ENCODE results near the gene ING1. TPM values are rescaled to one million over a fixed set of nuclear protein-coding genes. Genes with fewer than 3 reads are reported as not detected.
"Not testable (repeated sequence)": the region's sequence is repeated elsewhere in the genome, so short reads cannot be mapped to it uniquely, and the experiment has no call there.

The ING1 gene
- total and polyA plus RNA-seq, 4 donors: 7.4 to 16.8 (median 10.6) TPM

DNA sequence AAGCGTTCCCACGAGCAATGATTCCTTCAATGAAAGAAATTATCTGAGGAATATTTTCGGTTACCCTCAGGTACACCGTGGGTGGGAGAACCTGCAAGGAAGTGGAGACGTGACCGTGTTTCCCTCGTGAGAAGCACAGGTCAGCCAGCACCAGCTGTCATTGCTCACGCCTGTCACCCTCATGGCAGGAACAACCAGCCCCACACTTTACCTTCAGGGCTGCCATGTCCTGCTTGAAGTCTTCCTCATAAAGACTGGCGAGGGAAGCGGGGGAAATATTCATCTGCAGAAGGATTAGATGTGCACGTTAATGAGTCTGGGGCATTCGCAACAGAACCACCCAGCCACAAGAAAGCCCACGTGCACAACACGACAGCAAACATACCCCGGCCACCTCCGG, 25.8 kb upstream of the ING1 start:
- H3K9me3 ChIP-seq (ENCODE audit: control insufficient read depth, low read length): no peaks in the 10 kb centered on the region
- H3K36me3 ChIP-seq (ENCODE audit: control insufficient read depth in 1 of 2, insufficient read depth in 2 of 2, low read length in 1 of 2): peaks cover 0 to 2% of the 10 kb centered on the region in 2 donors
- no peaks in the 10 kb centered on the region for H3K27me3 ChIP-seq (ENCODE audit: control insufficient read depth in 1 of 2, insufficient read depth in 2 of 2, low read length in 1 of 2)
- no peak overlapping the region for H3K4me3 ChIP-seq (ENCODE audit: low read length in 2 of 2)
- WGBS, 2 donors: 92 to 94% methylated on average over 16 of the region's 16 CpGs
- H3K27ac ChIP-seq (ENCODE audit: low read depth in 1 of 2, low read length in 2 of 2): no peak overlapping the region
- no peaks in the 10 kb centered on the region for H3K4me1 ChIP-seq (ENCODE audit: control insufficient read depth in 1 of 2, insufficient read depth in 2 of 2, low read length in 2 of 2)
- no peak for ATAC-seq (ENCODE audit: low FRiP score)
- no peak for DNase-seq
- intact Hi-C loops (cut with DNase I): no loop called here

DNA sequence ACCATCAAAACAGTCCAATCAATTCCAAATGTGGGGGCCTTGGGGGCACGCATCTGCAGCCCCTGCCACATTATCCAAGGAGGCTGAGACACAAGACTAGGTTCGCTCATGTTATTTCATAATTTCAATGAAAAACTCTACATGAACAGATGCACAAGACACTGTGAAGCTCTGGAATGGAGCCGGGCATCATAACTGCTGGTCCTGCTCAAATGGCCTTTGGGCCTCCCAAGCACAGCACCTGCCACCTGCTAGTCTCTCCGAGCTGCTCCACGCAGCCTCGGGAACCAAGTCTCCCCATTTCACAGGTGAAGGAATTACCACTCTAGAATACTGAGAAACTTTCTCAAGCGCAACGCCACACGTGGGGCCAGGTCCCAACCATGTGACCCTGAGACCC, 24.5 kb upstream of the ING1 start:
- H3K4me1 ChIP-seq (ENCODE audit: control insufficient read depth in 1 of 2, insufficient read depth in 2 of 2, low read length in 2 of 2): no peaks in the 10 kb centered on the region
- intact Hi-C loops (cut with DNase I): no loop called here
- H3K36me3 ChIP-seq (ENCODE audit: control insufficient read depth in 1 of 2, insufficient read depth in 2 of 2, low read length in 1 of 2): peaks cover 0 to 2% of the 10 kb centered on the region in 2 donors
- H3K4me3 ChIP-seq (ENCODE audit: low read length in 2 of 2): no peak overlapping the region
- no peaks in the 10 kb centered on the region for H3K9me3 ChIP-seq (ENCODE audit: control insufficient read depth, low read length)
- H3K27me3 ChIP-seq (ENCODE audit: control insufficient read depth in 1 of 2, insufficient read depth in 2 of 2, low read length in 1 of 2): no peaks in the 10 kb centered on the region
- ATAC-seq (ENCODE audit: low FRiP score): no peak
- no peak overlapping the region for H3K27ac ChIP-seq (ENCODE audit: low read depth in 1 of 2, low read length in 2 of 2)
- no peak for DNase-seq
- WGBS, 2 donors: 86 to 90% methylated on average over 9 of the region's 9 CpGs

DNA sequence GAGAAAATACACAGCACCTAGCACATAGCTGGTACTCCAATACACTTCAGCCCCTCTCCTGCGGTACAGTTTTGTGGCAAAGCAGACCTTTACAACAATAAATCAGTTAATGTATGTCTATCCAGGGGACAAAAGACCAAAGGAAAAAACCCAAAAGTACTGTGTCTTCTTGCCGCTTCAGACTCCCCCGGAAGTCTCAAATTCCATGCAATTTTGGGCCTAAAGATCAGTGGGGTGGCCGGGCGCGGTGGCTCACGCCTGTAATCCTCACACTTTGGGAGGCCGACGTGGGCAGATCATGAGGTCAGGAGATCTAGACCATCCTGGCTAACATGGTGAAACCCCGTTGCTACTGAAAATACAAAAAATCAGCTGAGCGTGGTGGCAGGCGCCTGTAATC, 23.8 kb upstream of the ING1 start:
- Histone ChIP-seq H3K27me3 (ENCODE audit: control insufficient read depth in 1 of 2, insufficient read depth in 2 of 2, low read length in 1 of 2) (no peaks in the 10 kb centered on the region), H3K4me1 (ENCODE audit: control insufficient read depth in 1 of 2, insufficient read depth in 2 of 2, low read length in 2 of 2) (no peaks in the 10 kb centered on the region), H3K36me3 (ENCODE audit: control insufficient read depth in 1 of 2, insufficient read depth in 2 of 2, low read length in 1 of 2) (peaks cover 0 to 2% of the 10 kb centered on the region in 2 donors), H3K9me3 (ENCODE audit: control insufficient read depth, low read length) (no peaks in the 10 kb centered on the region), H3K27ac (ENCODE audit: low read depth in 1 of 2, low read length in 2 of 2) (no peak overlapping the region), H3K4me3 (ENCODE audit: low read length in 2 of 2) (no peak overlapping the region)
- no peak for DNase-seq
- 91 to 93% methylated on average over 12 of the region's 12 CpGs for WGBS, 2 donors
- ATAC-seq (ENCODE audit: low FRiP score): no peak
- intact Hi-C loops (cut with DNase I): no loop called here

GRCh38 chr13:110690516-110690915, 23.0 kb upstream of the ING1 start:
- ATAC-seq (ENCODE audit: low FRiP score): no peak
- no peak overlapping the region for H3K27ac ChIP-seq (ENCODE audit: low read depth in 1 of 2, low read length in 2 of 2)
- no peak for DNase-seq

DNA sequence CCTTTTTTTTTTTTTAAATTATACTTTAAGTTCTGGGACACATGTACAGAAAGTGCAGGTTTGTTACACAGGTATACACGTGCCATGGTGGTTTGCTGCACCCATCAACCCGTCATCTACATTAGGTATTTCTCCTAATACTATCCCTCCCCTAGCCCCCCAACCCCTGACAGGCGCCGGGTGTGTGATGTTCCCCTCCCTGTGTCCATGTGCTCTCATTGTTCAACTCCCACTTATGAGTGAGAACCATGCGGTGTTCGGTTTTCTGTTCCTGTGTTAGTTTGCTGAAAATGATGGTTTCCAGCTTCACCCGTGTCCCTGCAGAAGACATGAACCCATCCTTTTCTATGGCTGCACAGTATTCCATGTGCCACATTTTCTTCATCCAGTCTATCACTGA, 17.7 kb upstream of the ING1 start:
- H3K36me3 ChIP-seq (ENCODE audit: control insufficient read depth in 1 of 2, insufficient read depth in 2 of 2, low read length in 1 of 2); DNase-seq; ATAC-seq (ENCODE audit: low FRiP score); H3K4me3 ChIP-seq (ENCODE audit: low read length in 2 of 2); intact Hi-C loops (cut with DNase I); H3K27ac ChIP-seq (ENCODE audit: low read depth in 1 of 2, low read length in 2 of 2); H3K9me3 ChIP-seq (ENCODE audit: control insufficient read depth, low read length); H3K4me1 ChIP-seq (ENCODE audit: control insufficient read depth in 1 of 2, insufficient read depth in 2 of 2, low read length in 2 of 2); H3K27me3 ChIP-seq (ENCODE audit: control insufficient read depth in 1 of 2, insufficient read depth in 2 of 2, low read length in 1 of 2): not testable (repeated sequence)
- WGBS, 2 donors: 82 to 85% methylated on average over 7 of the region's 7 CpGs

More at GRCh38 chr13:110690516-110690915, 23.0 kb upstream of the ING1 start:
- H3K36me3 ChIP-seq (ENCODE audit: control insufficient read depth in 1 of 2, insufficient read depth in 2 of 2, low read length in 1 of 2): peaks cover 0 to 2% of the 10 kb centered on the region in 2 donors
- no peaks in the 10 kb centered on the region for H3K9me3 ChIP-seq (ENCODE audit: control insufficient read depth, low read length)
- no peaks in the 10 kb centered on the region for H3K4me1 ChIP-seq (ENCODE audit: control insufficient read depth in 1 of 2, insufficient read depth in 2 of 2, low read length in 2 of 2)
- H3K4me3 ChIP-seq (ENCODE audit: low read length in 2 of 2): no peak overlapping the region
- WGBS, 2 donors: 39 to 41% methylated on average over 8 of the region's 8 CpGs
- no peaks in the 10 kb centered on the region for H3K27me3 ChIP-seq (ENCODE audit: control insufficient read depth in 1 of 2, insufficient read depth in 2 of 2, low read length in 1 of 2)
- intact Hi-C loops (cut with DNase I): no loop called here

- Histone ChIP-seq H3K27ac (ENCODE audit: low read depth in 1 of 2, low read length in 2 of 2) (no peak overlapping the region), H3K9me3 (ENCODE audit: control insufficient read depth, low read length) (no peaks in the 10 kb centered on the region), H3K4me3 (ENCODE audit: low read length in 2 of 2) (no peak overlapping the region), H3K36me3 (ENCODE audit: control insufficient read depth in 1 of 2, insufficient read depth in 2 of 2, low read length in 1 of 2) (peaks cover 3 to 4% of the 10 kb centered on the region in 2 donors), H3K4me1 (ENCODE audit: control insufficient read depth in 1 of 2, insufficient read depth in 2 of 2, low read length in 2 of 2) (no peaks in the 10 kb centered on the region), H3K27me3 (ENCODE audit: control insufficient read depth in 1 of 2, insufficient read depth in 2 of 2, low read length in 1 of 2) (no peaks in the 10 kb centered on the region)
- no peak for ATAC-seq (ENCODE audit: low FRiP score)
- no peak for DNase-seq
- intact Hi-C loops (cut with DNase I): no loop called here
- 90 to 91% methylated on average over 10 of the region's 10 CpGs for WGBS, 2 donors
Measured at GRCh38 chr13:110696776-110697175, 16.7 kb upstream of the ING1 start.

GRCh38 chr13:110697842-110698241, 15.7 kb upstream of the ING1 start:
- Histone ChIP-seq H3K4me3 (ENCODE audit: low read length in 2 of 2) (no peak overlapping the region), H3K4me1 (ENCODE audit: control insufficient read depth in 1 of 2, insufficient read depth in 2 of 2, low read length in 2 of 2) (no peaks in the 10 kb centered on the region), H3K9me3 (ENCODE audit: control insufficient read depth, low read length) (no peaks in the 10 kb centered on the region), H3K27me3 (ENCODE audit: control insufficient read depth in 1 of 2, insufficient read depth in 2 of 2, low read length in 1 of 2) (no peaks in the 10 kb centered on the region), H3K36me3 (ENCODE audit: control insufficient read depth in 1 of 2, insufficient read depth in 2 of 2, low read length in 1 of 2) (peaks cover 3 to 4% of the 10 kb centered on the region in 2 donors), H3K27ac (ENCODE audit: low read depth in 1 of 2, low read length in 2 of 2) (no peak overlapping the region)
- ATAC-seq (ENCODE audit: low FRiP score) (no peak), DNase-seq (no peak)
- 94 to 97% methylated on average over 4 of the region's 4 CpGs for WGBS, 2 donors
- intact Hi-C loops (cut with DNase I): no loop called here

GRCh38 chr13:110698689-110699088, 14.8 kb upstream of the ING1 start:
- WGBS, 2 donors: 82 to 83% methylated on average over 4 of the region's 4 CpGs
- ATAC-seq (ENCODE audit: low FRiP score) (no peak), DNase-seq (no peak)
- Histone ChIP-seq H3K4me3 (ENCODE audit: low read length in 2 of 2) (no peak overlapping the region), H3K4me1 (ENCODE audit: control insufficient read depth in 1 of 2, insufficient read depth in 2 of 2, low read length in 2 of 2) (no peaks in the 10 kb centered on the region), H3K9me3 (ENCODE audit: control insufficient read depth, low read length) (no peaks in the 10 kb centered on the region), H3K27ac (ENCODE audit: low read depth in 1 of 2, low read length in 2 of 2) (no peak overlapping the region), H3K27me3 (ENCODE audit: control insufficient read depth in 1 of 2, insufficient read depth in 2 of 2, low read length in 1 of 2) (no peaks in the 10 kb centered on the region), H3K36me3 (ENCODE audit: control insufficient read depth in 1 of 2, insufficient read depth in 2 of 2, low read length in 1 of 2) (peaks cover 3 to 4% of the 10 kb centered on the region in 2 donors)
- intact Hi-C loops (cut with DNase I): no loop called here

DNA sequence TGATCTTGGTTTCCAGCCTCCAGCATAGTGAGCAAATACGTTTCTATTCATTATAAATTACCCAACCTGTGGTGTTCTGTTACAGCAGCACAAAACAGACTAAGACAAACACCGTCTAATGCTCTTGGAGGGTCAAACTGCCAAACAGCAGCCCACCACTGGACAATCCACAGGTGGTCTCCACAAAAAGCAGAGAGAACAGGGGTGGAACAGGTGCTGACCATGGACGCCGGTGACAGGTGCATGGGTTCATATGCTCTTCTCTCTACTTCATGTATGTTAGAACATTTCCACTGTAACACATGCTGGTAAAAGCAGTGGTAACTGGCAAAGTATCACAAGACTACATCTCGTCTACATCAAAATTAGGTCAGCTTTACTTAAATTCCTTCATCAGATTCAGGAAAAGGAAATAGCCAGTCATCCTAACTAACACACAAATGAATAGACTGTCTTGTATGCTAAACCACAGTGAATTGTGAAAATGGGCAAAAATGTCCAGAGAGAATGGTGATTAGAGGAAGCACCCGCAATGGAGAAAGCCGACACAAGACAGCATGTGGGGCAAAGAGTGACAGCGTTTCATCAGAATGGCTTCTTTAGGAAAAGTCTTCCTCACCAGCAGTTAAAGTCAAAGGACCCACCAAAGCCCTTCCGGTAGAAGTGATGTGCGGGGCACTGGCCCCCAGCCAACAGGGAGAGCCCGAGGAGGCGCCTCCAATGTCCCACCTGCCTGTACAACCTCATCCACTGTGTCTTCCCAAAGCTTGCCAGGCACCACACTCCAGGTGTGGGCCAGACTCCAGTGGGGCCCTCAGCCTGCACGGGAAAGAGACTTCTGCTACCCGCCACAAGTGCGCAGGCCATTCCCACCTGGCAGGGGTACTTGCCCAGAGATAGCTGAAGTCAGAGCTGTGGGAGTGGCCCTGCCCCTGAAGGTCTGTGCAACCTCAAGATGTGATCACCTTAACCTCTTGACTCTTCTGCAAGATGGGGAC, 14.1 kb upstream of the ING1 start:
- no peaks in the 10 kb centered on the region for H3K9me3 ChIP-seq (ENCODE audit: control insufficient read depth, low read length)
- intact Hi-C loops (cut with DNase I): loop anchor here in 1 of 2 donors (10.0 kb wide), 1 partner anchor 85 kb away; the partner anchor contains the start of gene NAXD
- H3K4me1 ChIP-seq (ENCODE audit: control insufficient read depth in 1 of 2, insufficient read depth in 2 of 2, low read length in 2 of 2): no peaks in the 10 kb centered on the region
- WGBS, 2 donors: 85 to 86% methylated on average over 15 of the region's 15 CpGs
- H3K27me3 ChIP-seq (ENCODE audit: control insufficient read depth in 1 of 2, insufficient read depth in 2 of 2, low read length in 1 of 2): no peaks in the 10 kb centered on the region
- no peak overlapping the region for H3K4me3 ChIP-seq (ENCODE audit: low read length in 2 of 2)
- ATAC-seq (ENCODE audit: low FRiP score) (no peak), DNase-seq (no peak)
- H3K36me3 ChIP-seq (ENCODE audit: control insufficient read depth in 1 of 2, insufficient read depth in 2 of 2, low read length in 1 of 2): peaks cover 3 to 4% of the 10 kb centered on the region in 2 donors
- H3K27ac ChIP-seq (ENCODE audit: low read depth in 1 of 2, low read length in 2 of 2): no peak overlapping the region
